Ishikawa (cell line): Measurements from ENCODE around the gene FAM171A1.

Source experiments
- CEBPB ChIP-seq: IDR thresholded peaks from 2 replicates; pipeline ENCODE4 v1.6.1; 2012
- CREB1 ChIP-seq: IDR thresholded peaks from 2 replicates; pipeline ENCODE4 v1.6.1; 2012; ENCODE audit warnings: low read depth
- EGR1 ChIP-seq: IDR thresholded peaks from 2 replicates; pipeline ENCODE4 v1.6.1; 2012
- EP300 ChIP-seq: IDR thresholded peaks from 2 replicates; pipeline ENCODE4 v1.6.1; 2012; ENCODE audit warnings: borderline replicate concordance
- FOXM1 ChIP-seq: IDR thresholded peaks from 2 replicates; pipeline ENCODE4 v1.6.1; 2012; ENCODE audit warnings: low read depth, borderline replicate concordance
- NFIC ChIP-seq: IDR thresholded peaks from 2 replicates; pipeline ENCODE4 v1.6.1; 2012
- RAD21 ChIP-seq: IDR thresholded peaks from 2 replicates; pipeline ENCODE4 v1.6.1; 2012; ENCODE audit warnings: low read depth
- REST ChIP-seq: IDR thresholded peaks from 2 replicates; pipeline ENCODE4 v1.6.1; 2012; ENCODE audit warnings: low read depth, mild to moderate bottlenecking
- TAF1 ChIP-seq: IDR thresholded peaks from 2 replicates; pipeline ENCODE4 v1.6.1; 2012; ENCODE audit warnings: low read depth, mild to moderate bottlenecking
- TCF12 ChIP-seq: IDR thresholded peaks from 2 replicates; pipeline ENCODE4 v1.6.1; 2012; ENCODE audit warnings: low read depth
- TEAD4 ChIP-seq: IDR thresholded peaks from 2 replicates; pipeline ENCODE4 v1.6.1; 2012
- USF1 ChIP-seq: IDR thresholded peaks from 2 replicates; pipeline ENCODE4 v1.6.1; 2012
- YY1 ChIP-seq: IDR thresholded peaks from 2 replicates; pipeline ENCODE4 v1.6.1; 2012; ENCODE audit warnings: low read depth
- ZBTB7A ChIP-seq: IDR thresholded peaks from 2 replicates; pipeline ENCODE4 v1.6.1; 2012; ENCODE audit warnings: low read depth
- TF ChIP-seq, protein P1 (sequence below): IDR thresholded peaks from 2 replicates; pipeline ENCODE4 v1.6.1; 2012

Gene FAM171A1

GRCh38 chr10:15305634-15306033 is 65.5 kb downstream of the FAM171A1 start:
- TF ChIP-seq TEAD4 (no peak), ZBTB7A (no peak), YY1 (no peak), CREB1 (no peak), REST (no peak), NFIC (no peak), CEBPB (no peak), USF1 (no peak), TCF12 (no peak)
- TF ChIP-seq, protein P1, sequence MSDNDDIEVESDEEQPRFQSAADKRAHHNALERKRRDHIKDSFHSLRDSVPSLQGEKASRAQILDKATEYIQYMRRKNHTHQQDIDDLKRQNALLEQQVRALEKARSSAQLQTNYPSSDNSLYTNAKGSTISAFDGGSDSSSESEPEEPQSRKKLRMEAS = no peak

- no peak for TF ChIP-seq USF1
These were observed 65.9 kb downstream of the FAM171A1 start for GRCh38 chr10:15305161-15305560.

GRCh38 chr10:15300697-15301096 is 70.4 kb downstream of the FAM171A1 start:
- TF ChIP-seq ZBTB7A (no peak), EP300 (no peak), CREB1 (no peak), RAD21 (no peak), USF1 (no peak), EGR1 (no peak), TEAD4 (no peak), REST (no peak), NFIC (no peak), CEBPB (no peak), TAF1 (no peak), YY1 (no peak), FOXM1 (no peak), TCF12 (no peak)
- TF ChIP-seq, protein P1 = no peak

DNA sequence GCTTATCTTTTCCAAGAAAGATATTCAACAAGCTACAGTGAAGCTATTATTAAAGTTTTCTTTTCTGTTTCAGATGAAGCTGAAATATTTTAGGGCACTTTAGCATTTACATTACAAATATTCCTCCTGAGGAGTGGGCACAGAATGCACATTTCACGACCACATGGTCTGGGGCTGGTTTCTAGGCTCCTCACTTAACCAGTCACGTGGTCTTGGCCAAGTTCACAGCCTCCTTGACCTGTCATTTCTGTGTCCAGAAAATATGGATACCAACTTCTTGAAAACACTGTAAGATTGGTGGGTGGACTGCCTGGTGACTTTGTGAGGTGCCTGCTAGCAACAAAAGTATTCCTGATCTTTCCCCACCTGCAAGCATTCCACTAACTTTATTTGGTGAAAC is 70.9 kb downstream of the FAM171A1 start:
- no peak for TF ChIP-seq FOXM1
- TF ChIP-seq TAF1 = no peak
- TF ChIP-seq YY1 = no peak
- TF ChIP-seq ZBTB7A = no peak
- no peak for TF ChIP-seq CEBPB
- no peak for TF ChIP-seq EGR1
- no peak for TF ChIP-seq NFIC
- TF ChIP-seq CREB1 = no peak
- no peak for TF ChIP-seq TCF12
- no peak for TF ChIP-seq TEAD4
- TF ChIP-seq, protein P1 = no peak
- no peak for TF ChIP-seq RAD21
- TF ChIP-seq USF1 = no peak
- no peak for TF ChIP-seq REST
- no peak for TF ChIP-seq EP300
